Rectal smooth muscle tissue (tissue), 1 donor: Measurements from ENCODE around the gene PIM1.

Experiments
- H3K27ac ChIP-seq: one replicate; pipeline ENCODE4 v1.7.0; 2013; ENCODE audit warnings: low read depth, low read length, inconsistent platforms
- H3K27me3 ChIP-seq: one replicate; pipeline ENCODE4 v1.7.0; 2013; ENCODE audit warnings: low read length; ENCODE audit not compliant: control insufficient read depth, insufficient read depth
- H3K36me3 ChIP-seq: one replicate; pipeline ENCODE4 v1.7.0; 2013; ENCODE audit warnings: low read length; ENCODE audit not compliant: control insufficient read depth, insufficient read depth
- H3K4me1 ChIP-seq: one replicate; pipeline ENCODE4 v1.7.0; 2013; ENCODE audit warnings: low read length; ENCODE audit not compliant: control insufficient read depth, insufficient read depth
- H3K4me3 ChIP-seq: one replicate; pipeline ENCODE4 v1.7.0; 2013; ENCODE audit warnings: low read length
- H3K9ac ChIP-seq: one replicate; pipeline ENCODE4 v1.7.0; 2013; ENCODE audit warnings: low read length

The PIM1 gene

GRCh38 chr6:37141281-37142049 lies 28.5 kb upstream of the PIM1 start:
- peak overlapping the region; percentile 78 for H3K27ac ChIP-seq
- no peak overlapping the region for H3K4me3 ChIP-seq
- H3K27me3 ChIP-seq: no peaks in the 10 kb centered on the region
- peaks cover 29% of the 10 kb centered on the region for H3K4me1 ChIP-seq
- H3K9ac ChIP-seq: no peak overlapping the region
- H3K36me3 ChIP-seq: no peaks in the 10 kb centered on the region

- Histone ChIP-seq H3K27me3 (no peaks in the 10 kb centered on the region), H3K27ac (peak overlapping the region; percentile 78), H3K4me3 (no peak overlapping the region), H3K36me3 (no peaks in the 10 kb centered on the region), H3K4me1 (peaks cover 23% of the 10 kb centered on the region), H3K9ac (no peak overlapping the region)
Observed at GRCh38 chr6:37142050-37142614, 27.8 kb upstream of the PIM1 start.

GRCh38 chr6:37143585-37143984 lies 26.4 kb upstream of the PIM1 start:
- Histone ChIP-seq H3K27me3 (no peaks in the 10 kb centered on the region), H3K9ac (no peak overlapping the region), H3K4me1 (peaks cover 12% of the 10 kb centered on the region), H3K4me3 (no peak overlapping the region), H3K36me3 (no peaks in the 10 kb centered on the region), H3K27ac (peak overlapping the region; percentile 56)

GRCh38 chr6:37145443-37145842 lies 24.5 kb upstream of the PIM1 start:
- no peak overlapping the region for H3K27ac ChIP-seq

GRCh38 chr6:37146735-37147157 lies 23.2 kb upstream of the PIM1 start:
- Histone ChIP-seq H3K27me3 (no peaks in the 10 kb centered on the region), H3K9ac (no peak overlapping the region), H3K27ac (no peak overlapping the region), H3K36me3 (no peaks in the 10 kb centered on the region), H3K4me3 (no peak overlapping the region), H3K4me1 (peaks cover 6% of the 10 kb centered on the region)

More at GRCh38 chr6:37145443-37145842, 24.5 kb upstream of the PIM1 start:
- H3K4me3 ChIP-seq: no peak overlapping the region
- no peaks in the 10 kb centered on the region for H3K36me3 ChIP-seq
- H3K27me3 ChIP-seq: no peaks in the 10 kb centered on the region
- H3K4me1 ChIP-seq: peaks cover 12% of the 10 kb centered on the region
- H3K9ac ChIP-seq: no peak overlapping the region

GRCh38 chr6:37149745-37150144 lies 20.2 kb upstream of the PIM1 start:
- Histone ChIP-seq H3K9ac (no peak overlapping the region), H3K4me1 (no peaks in the 10 kb centered on the region), H3K36me3 (no peaks in the 10 kb centered on the region), H3K27me3 (no peaks in the 10 kb centered on the region), H3K4me3 (no peak overlapping the region), H3K27ac (no peak overlapping the region)

GRCh38 chr6:37150314-37150713 lies 19.6 kb upstream of the PIM1 start:
- Histone ChIP-seq H3K27ac (no peak overlapping the region), H3K36me3 (no peaks in the 10 kb centered on the region), H3K27me3 (no peaks in the 10 kb centered on the region), H3K4me1 (no peaks in the 10 kb centered on the region), H3K9ac (no peak overlapping the region), H3K4me3 (no peak overlapping the region)

GRCh38 chr6:37155394-37156312 lies 14.3 kb upstream of the PIM1 start:
- Histone ChIP-seq H3K36me3 (no peaks in the 10 kb centered on the region), H3K27ac (no peak overlapping the region), H3K4me1 (peaks cover under 1% of the 10 kb centered on the region), H3K4me3 (no peak overlapping the region), H3K27me3 (no peaks in the 10 kb centered on the region), H3K9ac (no peak overlapping the region)

- H3K4me3 ChIP-seq: no peak overlapping the region
- H3K27me3 ChIP-seq: no peaks in the 10 kb centered on the region
- H3K4me1 ChIP-seq: peaks cover 7% of the 10 kb centered on the region
- no peaks in the 10 kb centered on the region for H3K36me3 ChIP-seq
- H3K27ac ChIP-seq: no peak overlapping the region
- no peak overlapping the region for H3K9ac ChIP-seq
Observed at GRCh38 chr6:37158508-37158907, 11.4 kb upstream of the PIM1 start.

GRCh38 chr6:37160922-37161778 lies 8.8 kb upstream of the PIM1 start:
- Histone ChIP-seq H3K27me3 (no peaks in the 10 kb centered on the region), H3K4me3 (no peak overlapping the region), H3K4me1 (peaks cover 7% of the 10 kb centered on the region), H3K27ac (peak overlapping the region; percentile 41), H3K36me3 (no peaks in the 10 kb centered on the region), H3K9ac (no peak overlapping the region)

- no peaks in the 10 kb centered on the region for H3K36me3 ChIP-seq
- H3K4me1 ChIP-seq: peaks cover 7% of the 10 kb centered on the region
Observed at GRCh38 chr6:37162740-37163139, 7.2 kb upstream of the PIM1 start.

More at GRCh38 chr6:37162740-37163139, 7.2 kb upstream of the PIM1 start:
- H3K27me3 ChIP-seq: no peaks in the 10 kb centered on the region
- no peak overlapping the region for H3K9ac ChIP-seq
- no peak overlapping the region for H3K4me3 ChIP-seq
- H3K27ac ChIP-seq: no peak overlapping the region
